ENCODE results near the gene JAK1. TPM values are rescaled to one million over a fixed set of nuclear protein-coding genes. Genes with fewer than 3 reads are reported as not detected.

The JAK1 gene
- total RNA-seq, 1 donor from 2014 or later = 65.1 TPM

- Mint-ChIP-seq H3K4me3 (no peak overlapping the region), H3K27me3 (ENCODE audit: low read depth) (no peaks in the 10 kb centered on the region), H3K36me3 (peaks cover 46% of the 10 kb centered on the region), H3K27ac (no peak overlapping the region), H3K4me1 (no peaks in the 10 kb centered on the region), H3K9me3 (no peaks in the 10 kb centered on the region)
- TF ChIP-seq CTCF (IDR thresholded peaks at IDR 0.05; ENCODE audit: unreplicated experiment) = no peak
- no peak for DNase-seq (ENCODE audit: low spot score in 2 of 2, unreplicated experiment in 2 of 2)
Measured at GRCh38 chr1:64856553-64856952, 109.8 kb downstream of the JAK1 start.

GRCh38 chr1:64855557-64855956 lies 110.8 kb downstream of the JAK1 start:
- Mint-ChIP-seq H3K4me3 (no peak overlapping the region), H3K27me3 (ENCODE audit: low read depth) (no peaks in the 10 kb centered on the region), H3K36me3 (peaks cover 46% of the 10 kb centered on the region), H3K4me1 (no peaks in the 10 kb centered on the region), H3K9me3 (no peaks in the 10 kb centered on the region), H3K27ac (no peak overlapping the region)
- no peak for DNase-seq (ENCODE audit: low spot score in 2 of 2, unreplicated experiment in 2 of 2)
- TF ChIP-seq CTCF (IDR thresholded peaks at IDR 0.05; ENCODE audit: unreplicated experiment) = no peak

GRCh38 chr1:64854674-64855073 lies 111.7 kb downstream of the JAK1 start:
- Mint-ChIP-seq H3K9me3 (no peaks in the 10 kb centered on the region), H3K27me3 (ENCODE audit: low read depth) (no peaks in the 10 kb centered on the region), H3K36me3 (peaks cover 47% of the 10 kb centered on the region), H3K4me1 (no peaks in the 10 kb centered on the region), H3K4me3 (no peak overlapping the region), H3K27ac (no peak overlapping the region)
- DNase-seq (ENCODE audit: low spot score in 2 of 2, unreplicated experiment in 2 of 2) = no peak
- no peak for TF ChIP-seq CTCF (IDR thresholded peaks at IDR 0.05; ENCODE audit: unreplicated experiment)

- Mint-ChIP-seq H3K27me3 (ENCODE audit: low read depth) (no peaks in the 10 kb centered on the region), H3K4me1 (no peaks in the 10 kb centered on the region), H3K9me3 (no peaks in the 10 kb centered on the region), H3K36me3 (peaks cover 22% of the 10 kb centered on the region), H3K4me3 (no peak overlapping the region), H3K27ac (no peak overlapping the region)
- DNase-seq (ENCODE audit: low spot score in 2 of 2, unreplicated experiment in 2 of 2) = no peak
- TF ChIP-seq CTCF (IDR thresholded peaks at IDR 0.05; ENCODE audit: unreplicated experiment) = no peak
Measured at GRCh38 chr1:64851664-64852063, 114.7 kb downstream of the JAK1 start.

- H3K27me3 Mint-ChIP-seq (ENCODE audit: low read depth) = no peaks in the 10 kb centered on the region
- TF ChIP-seq CTCF (IDR thresholded peaks at IDR 0.05; ENCODE audit: unreplicated experiment) = no peak
- H3K4me1 Mint-ChIP-seq = no peaks in the 10 kb centered on the region
- H3K36me3 Mint-ChIP-seq = peaks cover 17% of the 10 kb centered on the region
- no peaks in the 10 kb centered on the region for H3K9me3 Mint-ChIP-seq
- DNase-seq (ENCODE audit: low spot score in 2 of 2, unreplicated experiment in 2 of 2) = no peak
- H3K27ac Mint-ChIP-seq = no peak overlapping the region
- no peak overlapping the region for H3K4me3 Mint-ChIP-seq
Measured at GRCh38 chr1:64850846-64851245, 115.5 kb downstream of the JAK1 start.

- H3K9me3 Mint-ChIP-seq = no peaks in the 10 kb centered on the region
- H3K4me3 Mint-ChIP-seq = no peak overlapping the region
- H3K27ac Mint-ChIP-seq = no peak overlapping the region
- H3K27me3 Mint-ChIP-seq (ENCODE audit: low read depth) = no peaks in the 10 kb centered on the region
- no peak for DNase-seq (ENCODE audit: low spot score in 2 of 2, unreplicated experiment in 2 of 2)
- H3K4me1 Mint-ChIP-seq = no peaks in the 10 kb centered on the region
- TF ChIP-seq CTCF (IDR thresholded peaks at IDR 0.05; ENCODE audit: unreplicated experiment) = no peak
- H3K36me3 Mint-ChIP-seq = peaks cover 11% of the 10 kb centered on the region
Measured at GRCh38 chr1:64849942-64850341, 116.4 kb downstream of the JAK1 start.
